Panc1 (cell line): ENCODE data around the gene CCSER2. TPM values are rescaled to one million over a fixed set of nuclear protein-coding genes. Genes with fewer than 3 reads are reported as not detected.
A peak's percentile ranks its signal among the peaks of the same experiment; 100 is the strongest.

Experiments used
- ATAC-seq: fragments of 200-7000 bp; cut with Tn5 transposase; 2 replicates; pipeline ENCODE4 v1.9.1; 2020; ENCODE audit warnings: mild to moderate bottlenecking, moderate library complexity
- BruUV-seq: library from RNA; stranded (reverse); fragments of 400-500 nt; replicated peaks from 2 replicates; lab custom pipeline; 2021; lab: Mats Ljungman, UMichigan
- CTCF ChIA-PET: fragments of 300-600 bp; sonication (Branson Sonifier 250); formaldehyde crosslinking; loops from one replicate; lab custom pipeline; 2022; ENCODE audit warnings: antibody characterized with exemption; lab: Charles Lee
- POLR2A ChIA-PET: fragments of 300-600 bp; sonication (Branson Sonifier 250); formaldehyde crosslinking; loops from one replicate; lab custom pipeline; 2022; ENCODE audit warnings: antibody characterized with exemption; lab: Charles Lee
- DNase-seq: peaks from one replicate; pipeline ENCODE4 v3.0.0-alpha.2; 2010; ENCODE audit warnings: low read depth, low spot score
- H3K27ac ChIP-seq: 2 replicates; pipeline ENCODE4 v1.5.1; 2011; ENCODE audit warnings: mild to moderate bottlenecking, low read length, inconsistent platforms
- H3K27me3 ChIP-seq: fragments of 200-500 bp; sonication (Bioruptor generic); 2 replicates; pipeline ENCODE4 v1.6.0; 2014; ENCODE audit warnings: low read length, inconsistent platforms; ENCODE audit not compliant: control insufficient read depth, insufficient read depth
- H3K36me3 ChIP-seq: fragments of 200-500 bp; sonication (Bioruptor generic); 2 replicates; pipeline ENCODE4 v1.5.1; 2014; ENCODE audit warnings: inconsistent platforms, mild to moderate bottlenecking, low read length, moderate library complexity; ENCODE audit not compliant: control insufficient read depth, insufficient read depth
- H3K4me1 ChIP-seq: 2 replicates; pipeline ENCODE4 v1.5.1; 2011; ENCODE audit warnings: inconsistent platforms, mild to moderate bottlenecking, low read length, moderate library complexity; ENCODE audit not compliant: control insufficient read depth, insufficient read depth
- H3K4me3 ChIP-seq, 2 experiments: 2 replicates each; pipeline ENCODE4 v1.5.1; 2011 to 2012; ENCODE audit warnings: low read depth in 2 of 2, low read length in 2 of 2, mild to moderate bottlenecking in 2 of 2, inconsistent platforms in 1 of 2, moderate library complexity in 1 of 2
- H3K9me3 ChIP-seq: fragments of 200-500 bp; sonication (Bioruptor generic); 2 replicates; pipeline ENCODE4 v1.5.1; 2014; ENCODE audit warnings: low read depth, mild to moderate bottlenecking, inconsistent platforms, low read length, moderate library complexity; ENCODE audit not compliant: control insufficient read depth, insufficient read depth
- POLR2AphosphoS5 ChIP-seq: IDR thresholded peaks from 2 replicates; pipeline ENCODE4 v1.6.1; 2012; ENCODE audit warnings: mild to moderate bottlenecking, low read depth, low read length, moderate library complexity
- SIN3A ChIP-seq: IDR thresholded peaks from 2 replicates; pipeline ENCODE4 v1.6.1; 2012; ENCODE audit warnings: low read depth, mild to moderate bottlenecking, low read length, moderate library complexity, borderline replicate concordance; ENCODE audit not compliant: insufficient read depth
- TCF7L2 ChIP-seq: IDR thresholded peaks from 2 replicates; pipeline ENCODE4 v1.6.1; 2011; ENCODE audit warnings: mild to moderate bottlenecking, low read depth, low read length, inconsistent platforms
- in situ Hi-C: cut with HindIII; loops from 2 replicates; pipeline ENCODE4 v1.10.0; 2016; ENCODE audit warnings: low sequenced_read_pairs, low pct_unique_long_range_greater_than_20kb
- intact Hi-C: fragments of 100-400 bp; cut with micrococcal nuclease; formaldehyde crosslinking; loops from one replicate; pipeline ENCODE4 v1.10.0; 2022; ENCODE audit not compliant: unreplicated experiment
- total RNA-seq: library from RNA; stranded (reverse); gene quantifications from one replicate; pipeline ENCODE4 v1.2.1, GENCODE V29; 2021; ENCODE audit not compliant: unreplicated experiment
- TF ChIP-seq, protein P1 (sequence below), 2 experiments: IDR thresholded peaks; 2 replicates each; pipeline ENCODE4 v1.6.1; 2011 to 2012; ENCODE audit warnings: low read depth in 2 of 2, control low read depth in 1 of 2, low read length in 1 of 2, mild to moderate bottlenecking in 1 of 2, moderate library complexity in 1 of 2; ENCODE audit not compliant: insufficient read depth in 1 of 2
- TF ChIP-seq, protein P2 (sequence below): fragments of 450-650 bp; IDR thresholded peaks from 2 replicates; pipeline ENCODE4 v1.5.1; 2017; ENCODE audit warnings: mild to moderate bottlenecking

CCSER2 gene
- total RNA-seq, 1 experiment from 2014 or later = 63.7 TPM

DNA sequence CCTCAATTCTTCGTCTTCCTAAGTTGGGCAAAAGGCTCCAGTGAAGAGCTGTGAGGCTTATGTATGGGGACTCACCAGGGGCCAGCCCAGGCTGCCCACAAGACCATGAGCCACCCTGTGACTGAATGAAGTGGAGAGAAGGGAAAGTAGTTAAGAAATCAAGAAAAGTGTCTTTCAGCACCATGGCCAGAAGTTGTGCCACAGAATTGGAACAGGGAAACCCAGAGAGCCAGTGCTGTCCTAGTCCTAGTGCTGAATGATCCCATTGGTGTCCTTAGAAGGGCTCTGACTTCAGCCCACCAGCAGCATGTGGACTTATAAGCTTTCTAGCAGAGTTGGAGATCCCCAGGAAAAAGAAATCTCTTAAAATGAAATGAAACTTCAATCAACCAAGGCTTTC lies 37.0 kb upstream of the CCSER2 start:
- DNase-seq (no peak), ATAC-seq (no peak)
- H3K27me3 ChIP-seq = peaks cover 11% of the 10 kb centered on the region
- TF ChIP-seq, protein P1, sequence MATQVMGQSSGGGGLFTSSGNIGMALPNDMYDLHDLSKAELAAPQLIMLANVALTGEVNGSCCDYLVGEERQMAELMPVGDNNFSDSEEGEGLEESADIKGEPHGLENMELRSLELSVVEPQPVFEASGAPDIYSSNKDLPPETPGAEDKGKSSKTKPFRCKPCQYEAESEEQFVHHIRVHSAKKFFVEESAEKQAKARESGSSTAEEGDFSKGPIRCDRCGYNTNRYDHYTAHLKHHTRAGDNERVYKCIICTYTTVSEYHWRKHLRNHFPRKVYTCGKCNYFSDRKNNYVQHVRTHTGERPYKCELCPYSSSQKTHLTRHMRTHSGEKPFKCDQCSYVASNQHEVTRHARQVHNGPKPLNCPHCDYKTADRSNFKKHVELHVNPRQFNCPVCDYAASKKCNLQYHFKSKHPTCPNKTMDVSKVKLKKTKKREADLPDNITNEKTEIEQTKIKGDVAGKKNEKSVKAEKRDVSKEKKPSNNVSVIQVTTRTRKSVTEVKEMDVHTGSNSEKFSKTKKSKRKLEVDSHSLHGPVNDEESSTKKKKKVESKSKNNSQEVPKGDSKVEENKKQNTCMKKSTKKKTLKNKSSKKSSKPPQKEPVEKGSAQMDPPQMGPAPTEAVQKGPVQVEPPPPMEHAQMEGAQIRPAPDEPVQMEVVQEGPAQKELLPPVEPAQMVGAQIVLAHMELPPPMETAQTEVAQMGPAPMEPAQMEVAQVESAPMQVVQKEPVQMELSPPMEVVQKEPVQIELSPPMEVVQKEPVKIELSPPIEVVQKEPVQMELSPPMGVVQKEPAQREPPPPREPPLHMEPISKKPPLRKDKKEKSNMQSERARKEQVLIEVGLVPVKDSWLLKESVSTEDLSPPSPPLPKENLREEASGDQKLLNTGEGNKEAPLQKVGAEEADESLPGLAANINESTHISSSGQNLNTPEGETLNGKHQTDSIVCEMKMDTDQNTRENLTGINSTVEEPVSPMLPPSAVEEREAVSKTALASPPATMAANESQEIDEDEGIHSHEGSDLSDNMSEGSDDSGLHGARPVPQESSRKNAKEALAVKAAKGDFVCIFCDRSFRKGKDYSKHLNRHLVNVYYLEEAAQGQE (IDR thresholded peaks at IDR 0.05; ENCODE audit: insufficient read depth in 1 of 2, low read depth in 2 of 2, low read length in 1 of 2) = peak; percentile 91 to 94
- no peak for TF ChIP-seq TCF7L2
- H3K36me3 ChIP-seq = no peaks in the 10 kb centered on the region
- no peaks in the 10 kb centered on the region for H3K9me3 ChIP-seq
- BruUV-seq = no TSS peak
- H3K4me3 ChIP-seq = no peak overlapping the region
- ChIA-PET POLR2A (no interaction called here), CTCF (interaction anchor here (0.5 kb wide), 1 partner anchor 13 kb away, joined by 4 read pairs; no protein-coding TSS in a partner anchor)
- in situ Hi-C loops = no loop called here
- intact Hi-C loops = no loop called here
- H3K27ac ChIP-seq = no peak overlapping the region
- H3K4me1 ChIP-seq = no peaks in the 10 kb centered on the region

DNA sequence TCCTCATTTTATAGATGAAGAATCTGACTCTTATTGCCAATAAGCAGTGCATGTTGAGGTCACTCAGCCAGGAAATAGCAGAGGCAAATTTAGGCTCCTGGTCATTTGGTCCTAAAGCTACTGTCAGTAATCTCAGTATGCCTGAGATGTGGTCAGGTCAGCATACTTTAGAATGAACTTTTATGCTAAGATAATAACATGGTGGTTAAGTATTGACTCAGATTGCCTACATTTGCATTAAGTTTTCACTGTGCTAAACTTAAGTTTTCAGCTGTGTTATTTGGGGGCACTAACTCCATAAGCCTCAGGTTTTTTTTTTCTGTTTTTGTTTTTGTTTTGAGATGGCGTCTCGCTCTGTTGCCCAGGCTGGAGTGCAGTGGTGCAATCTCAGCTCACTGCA lies 35.9 kb upstream of the CCSER2 start:
- TF ChIP-seq POLR2AphosphoS5 = no peak
- TF ChIP-seq SIN3A = no peak
- TF ChIP-seq, protein P2, sequence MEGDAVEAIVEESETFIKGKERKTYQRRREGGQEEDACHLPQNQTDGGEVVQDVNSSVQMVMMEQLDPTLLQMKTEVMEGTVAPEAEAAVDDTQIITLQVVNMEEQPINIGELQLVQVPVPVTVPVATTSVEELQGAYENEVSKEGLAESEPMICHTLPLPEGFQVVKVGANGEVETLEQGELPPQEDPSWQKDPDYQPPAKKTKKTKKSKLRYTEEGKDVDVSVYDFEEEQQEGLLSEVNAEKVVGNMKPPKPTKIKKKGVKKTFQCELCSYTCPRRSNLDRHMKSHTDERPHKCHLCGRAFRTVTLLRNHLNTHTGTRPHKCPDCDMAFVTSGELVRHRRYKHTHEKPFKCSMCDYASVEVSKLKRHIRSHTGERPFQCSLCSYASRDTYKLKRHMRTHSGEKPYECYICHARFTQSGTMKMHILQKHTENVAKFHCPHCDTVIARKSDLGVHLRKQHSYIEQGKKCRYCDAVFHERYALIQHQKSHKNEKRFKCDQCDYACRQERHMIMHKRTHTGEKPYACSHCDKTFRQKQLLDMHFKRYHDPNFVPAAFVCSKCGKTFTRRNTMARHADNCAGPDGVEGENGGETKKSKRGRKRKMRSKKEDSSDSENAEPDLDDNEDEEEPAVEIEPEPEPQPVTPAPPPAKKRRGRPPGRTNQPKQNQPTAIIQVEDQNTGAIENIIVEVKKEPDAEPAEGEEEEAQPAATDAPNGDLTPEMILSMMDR = no peak
- TF ChIP-seq, protein P1 (IDR thresholded peaks at IDR 0.05; ENCODE audit: insufficient read depth in 1 of 2, low read depth in 2 of 2, low read length in 1 of 2) = no peak
- BruUV-seq = no TSS peak
- Histone ChIP-seq H3K36me3 (no peaks in the 10 kb centered on the region), H3K27ac (no peak overlapping the region), H3K4me3 (no peak overlapping the region), H3K27me3 (peaks cover 11% of the 10 kb centered on the region), H3K4me1 (no peaks in the 10 kb centered on the region), H3K9me3 (no peaks in the 10 kb centered on the region)
- CTCF ChIA-PET = no interaction called here
- no peak for ATAC-seq
- POLR2A ChIA-PET = no interaction called here
- in situ Hi-C loops (no loop called here), intact Hi-C loops (no loop called here)
- DNase-seq = no peak
